OCI-LY7 (cell line): ENCODE results near the gene RPA3.
"Not testable (repeated sequence)": the region's sequence is repeated elsewhere in the genome, so short reads cannot be mapped to it uniquely, and the experiment has no call there.

ENCODE experiments used
- EZH2phosphoT487 ChIP-seq: fragments of 200-600 bp; sonication (generic); IDR thresholded peaks from 2 replicates; pipeline ENCODE4 v1.6.1; 2018; ENCODE audit warnings: low read depth, borderline replicate concordance, mild to moderate bottlenecking, mixed run types, antibody characterized with exemption, low read length, moderate library complexity, mixed read lengths
- TF ChIP-seq, protein P1 (sequence below): fragments of 200-600 bp; sonication (generic); conservative IDR thresholded peaks from 2 replicates; pipeline ENCODE4 v1.5.1; 2014; ENCODE audit warnings: mild to moderate bottlenecking, antibody characterized with exemption, low read length, moderate library complexity, mixed read lengths

DNA sequence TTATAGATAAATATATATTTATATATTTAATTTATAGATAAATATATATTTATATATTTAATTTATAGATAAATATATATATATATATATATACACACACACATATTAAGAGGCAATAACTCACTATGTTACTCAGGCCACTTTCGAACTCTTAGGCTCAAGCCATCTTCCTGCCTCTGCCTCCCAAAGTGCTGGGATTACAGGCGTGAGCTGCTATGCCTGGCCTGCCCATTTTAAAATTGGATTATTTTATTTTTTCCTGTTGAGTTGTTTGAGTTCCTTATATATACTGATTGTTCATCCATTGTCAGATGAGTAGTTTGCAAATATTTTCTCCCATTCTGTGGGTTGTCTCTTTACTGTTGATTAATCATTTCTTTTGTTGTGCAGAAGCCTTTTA is 38.8 kb downstream of the RPA3 start:
- TF ChIP-seq, protein P1, sequence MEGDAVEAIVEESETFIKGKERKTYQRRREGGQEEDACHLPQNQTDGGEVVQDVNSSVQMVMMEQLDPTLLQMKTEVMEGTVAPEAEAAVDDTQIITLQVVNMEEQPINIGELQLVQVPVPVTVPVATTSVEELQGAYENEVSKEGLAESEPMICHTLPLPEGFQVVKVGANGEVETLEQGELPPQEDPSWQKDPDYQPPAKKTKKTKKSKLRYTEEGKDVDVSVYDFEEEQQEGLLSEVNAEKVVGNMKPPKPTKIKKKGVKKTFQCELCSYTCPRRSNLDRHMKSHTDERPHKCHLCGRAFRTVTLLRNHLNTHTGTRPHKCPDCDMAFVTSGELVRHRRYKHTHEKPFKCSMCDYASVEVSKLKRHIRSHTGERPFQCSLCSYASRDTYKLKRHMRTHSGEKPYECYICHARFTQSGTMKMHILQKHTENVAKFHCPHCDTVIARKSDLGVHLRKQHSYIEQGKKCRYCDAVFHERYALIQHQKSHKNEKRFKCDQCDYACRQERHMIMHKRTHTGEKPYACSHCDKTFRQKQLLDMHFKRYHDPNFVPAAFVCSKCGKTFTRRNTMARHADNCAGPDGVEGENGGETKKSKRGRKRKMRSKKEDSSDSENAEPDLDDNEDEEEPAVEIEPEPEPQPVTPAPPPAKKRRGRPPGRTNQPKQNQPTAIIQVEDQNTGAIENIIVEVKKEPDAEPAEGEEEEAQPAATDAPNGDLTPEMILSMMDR, result not testable (repeated sequence)
- TF ChIP-seq EZH2phosphoT487, result not testable (repeated sequence)
